GM12878 (cell line): Measurements from ENCODE around the gene FERMT3. TPM values are rescaled to one million over a fixed set of nuclear protein-coding genes. Genes with fewer than 3 reads are reported as not detected.

Source experiments
- ATAC-seq: fragments of 200-7000 bp; cut with Tn5 transposase; 3 replicates; pipeline ENCODE4 v1.9.1; 2020; ENCODE audit warnings: mild to moderate bottlenecking, moderate library complexity
- BruUV-seq: library from RNA; stranded (reverse); fragments of 400-500 nt; replicated peaks from 2 replicates; lab custom pipeline; 2021; lab: Mats Ljungman, UMichigan
- CTCF ChIA-PET: fragments of 300-600 bp; sonication (Branson Sonifier 250); formaldehyde crosslinking; extraction: SDS; loops from one replicate; lab custom pipeline; 2021; ENCODE audit warnings: inconsistent platforms; lab: Yijun Ruan, JAX
- POLR2A ChIA-PET: fragments of 350-600 bp; formaldehyde crosslinking; extraction: SDS; loops from one replicate; lab custom pipeline; 2021; ENCODE audit warnings: inconsistent platforms; lab: Charles Lee
- RAD21 ChIA-PET: fragments of 300-600 bp; sonication (Branson Sonifier 250); formaldehyde crosslinking; loops from one replicate; lab custom pipeline; 2023; ENCODE audit warnings: antibody characterized with exemption; ENCODE audit not compliant: unreplicated experiment; lab: Charles Lee
- SMC1A ChIA-PET: fragments of 300-600 bp; sonication (Branson Sonifier 250); formaldehyde crosslinking; loops from one replicate; lab custom pipeline; 2023; ENCODE audit not compliant: unreplicated experiment, uncharacterized antibody; lab: Charles Lee
- DNase-seq: peaks from one replicate; pipeline ENCODE4 v3.0.0-alpha.2; 2011; ENCODE audit warnings: low read depth, low spot score
- FAIRE-seq: peaks from 3 replicates; lab custom pipeline; 2011; peaks lifted over from hg19 to GRCh38; lab: Jason Lieb, UNC
- H2AFZ ChIP-seq: 2 replicates; pipeline ENCODE4 v1.6.0; 2011; ENCODE audit warnings: low read depth, low read length, control low read depth; ENCODE audit not compliant: control insufficient read depth
- H3K27ac ChIP-seq: 2 replicates; pipeline ENCODE4 v1.5.1; 2011; ENCODE audit warnings: control low read depth; ENCODE audit not compliant: control insufficient read depth, insufficient read depth
- H3K27me3 ChIP-seq, 2 experiments: replicated peaks in 1 of 2; 2 replicates each; pipeline versions ENCODE4 v1.6.0 to v1.6.1; 2011; ENCODE audit warnings: low read length in 1 of 2; ENCODE audit not compliant: control insufficient read depth in 2 of 2, insufficient read depth in 2 of 2
- H3K36me3 ChIP-seq, 2 experiments: 2 replicates each; pipeline ENCODE4 v1.5.1; 2011; ENCODE audit warnings: low read length in 1 of 2; ENCODE audit not compliant: control insufficient read depth in 2 of 2, insufficient read depth in 2 of 2
- H3K4me1 ChIP-seq: 2 replicates; pipeline ENCODE4 v1.6.1; 2011; ENCODE audit warnings: mild to moderate bottlenecking, low read length, moderate library complexity, mixed read lengths; ENCODE audit not compliant: control insufficient read depth, insufficient read depth
- H3K4me2 ChIP-seq: 2 replicates; pipeline ENCODE4 v1.6.0; 2011; ENCODE audit warnings: control low read depth; ENCODE audit not compliant: control insufficient read depth, insufficient read depth
- H3K4me3 ChIP-seq: fragments of 200-600 bp; sonication (generic); 2 replicates; pipeline ENCODE4 v1.5.1; 2016
- H3K79me2 ChIP-seq: 2 replicates; pipeline ENCODE4 v1.6.0; 2011; ENCODE audit warnings: low read length; ENCODE audit not compliant: control insufficient read depth, insufficient read depth
- H3K9ac ChIP-seq: 2 replicates; pipeline ENCODE4 v1.8.0; 2011; ENCODE audit warnings: low read length, control low read depth, mixed read lengths; ENCODE audit not compliant: control insufficient read depth, insufficient read depth
- H3K9me3 ChIP-seq: replicated peaks from 3 replicates; pipeline ENCODE4 v1.5.1; 2011; ENCODE audit warnings: mild to moderate bottlenecking, low read length; ENCODE audit not compliant: control insufficient read depth, insufficient read depth
- H4K20me1 ChIP-seq: 2 replicates; pipeline ENCODE4 v1.6.0; 2011; ENCODE audit not compliant: control insufficient read depth, insufficient read depth
- BHLHE40 ChIP-seq, 2 experiments: fragments of 450-650 bp in 1 of 2; IDR thresholded peaks; 2 replicates each; pipeline ENCODE4 v1.6.1; 2011 to 2017; ENCODE audit warnings: low read depth in 2 of 2, borderline replicate concordance in 1 of 2, improper control_type of control experiment in 1 of 2, low read length in 1 of 2, mild to moderate bottlenecking in 1 of 2
- CREM ChIP-seq: IDR thresholded peaks from 2 replicates; pipeline ENCODE4 v1.6.1; 2014; ENCODE audit warnings: antibody characterized with exemption, low read depth
- MEF2A ChIP-seq: IDR thresholded peaks from 2 replicates; pipeline ENCODE4 v1.6.1; 2011; ENCODE audit warnings: low read depth, mild to moderate bottlenecking, low read length, moderate library complexity; ENCODE audit not compliant: insufficient read depth
- PRDM15 ChIP-seq: fragments of 450-650 bp; formaldehyde crosslinking; IDR thresholded peaks from 2 replicates; pipeline ENCODE4 v1.4.0; 2020; ENCODE audit warnings: mild to moderate bottlenecking, moderate library complexity
- RAD51 ChIP-seq: fragments of 450-650 bp; IDR thresholded peaks from 2 replicates; pipeline ENCODE4 v1.6.1; 2016; ENCODE audit warnings: moderate library complexity, mild to moderate bottlenecking, inconsistent platforms
- RUNX3 ChIP-seq: IDR thresholded peaks from 2 replicates; pipeline ENCODE4 v1.6.1; 2012; ENCODE audit warnings: low read length, inconsistent platforms
- USF1 ChIP-seq: IDR thresholded peaks from 2 replicates; pipeline ENCODE4 v1.6.1; 2011; ENCODE audit warnings: borderline replicate concordance, low read depth, mild to moderate bottlenecking, moderate library complexity, mixed read lengths, low read length; ENCODE audit not compliant: insufficient read depth; ENCODE audit errors: extremely low read length
- USF2 ChIP-seq: IDR thresholded peaks from 2 replicates; pipeline ENCODE4 v1.6.1; 2011; ENCODE audit warnings: low read depth, low read length, improper control_type of control experiment, borderline replicate concordance
- ZBTB11 ChIP-seq: fragments of 450-650 bp; formaldehyde crosslinking; IDR thresholded peaks from 2 replicates; pipeline ENCODE4 v1.5.0; 2022; ENCODE audit warnings: mild to moderate bottlenecking, missing genetic modification characterization
- WGBS: methylation state at CpG from one replicate; pipeline ENCODE4 v1.1.6; 2016; ENCODE audit warnings: low lambda C conversion rate; ENCODE audit not compliant: insufficient replicate concordance, insufficient coverage; ENCODE audit errors: missing lambda C conversion rate; 5-methylcytosine and 5-hydroxymethylcytosine counted together
- in situ Hi-C: fragments of 300-500 bp; cut with MboI; formaldehyde crosslinking; loops from 9 replicates; pipeline ENCODE4 v1.14.3; 2018; ENCODE audit warnings: mixed read lengths
- intact Hi-C: fragments of 100-400 bp; cut with micrococcal nuclease; formaldehyde crosslinking; loops from one replicate; pipeline ENCODE4 v1.14.2; 2022; ENCODE audit not compliant: unreplicated experiment
- polyA plus RNA-seq, 11 experiments: library from polyadenylated mRNA; depleted of rRNA in 4 of 11; unstranded in 6 of 11; stranded (reverse) in 5 of 11; fragments of >200 nt; fragmentation: Nextera tagmentation in 4 of 11; fragmentation: Illumina TruSeq in 1 of 11; extraction: Ambion mirVana in 4 of 11; extraction: Trizol in 1 of 11; gene quantifications; 1 replicate in 1 of 11; 2 replicates in 10 of 11; pipeline versions ENCODE4 v1.2.1 to v1.2.3, GENCODE V29; 2011 to 2016; ENCODE audit warnings: inconsistent platforms in 2 of 11, missing spikeins in 2 of 11, low read depth in 1 of 11
- total RNA-seq, 4 experiments: library from RNA; depleted of rRNA in 3 of 4; stranded (reverse); fragments of >200 nt in 3 of 4; fragmentation: Illumina TruSeq in 1 of 4; extraction: Trizol in 1 of 4; gene quantifications; 2 replicates each; pipeline versions ENCODE4 v1.2.1 to v1.2.3, GENCODE V29; 2013 to 2021

The FERMT3 gene
- total and polyA plus RNA-seq, 10 of the 15 experiments (the other 5 are each of a cell fraction or from before 2014, with no cell fraction given): 2.0 to 211 (median 114) TPM

- peak overlapping the region; percentile 5; the same call in 1 of the 2 replicates for H3K4me3 ChIP-seq
- no peaks in the 10 kb centered on the region for H3K27me3 ChIP-seq
- H4K20me1 ChIP-seq: peaks cover 3% of the 10 kb centered on the region; the same call in 1 of the 2 replicates
- peak overlapping the region; percentile 85 for H3K4me2 ChIP-seq
- H3K9me3 ChIP-seq: no peaks in the 10 kb centered on the region
- ChIA-PET SMC1A (interaction anchor here (0.7 kb wide), 1 partner anchor 43 kb away, joined by 4 read pairs; no protein-coding TSS in a partner anchor), CTCF (interaction anchor here (0.6 to 1.7 kb wide), 8 partner anchors 12 to 507 kb away, joined by 3 to 5 read pairs (median 3); partner anchors contain the start of genes MACROD1 and PRDX5), RAD21 (interaction anchor here (0.8 to 1.6 kb wide), 2 partner anchors 17 to 23 kb away, joined by 3 to 8 read pairs; no protein-coding TSS in a partner anchor), POLR2A (interaction anchor here (0.6 to 1.3 kb wide), 5 partner anchors 9 to 1414 kb away, joined by 3 to 8 read pairs (median 3); partner anchors contain the start of genes FERMT3, NUDT22 and TRPT1)
- H3K27ac ChIP-seq: peak overlapping the region; percentile 42
- in situ Hi-C loops: no loop called here
- BruUV-seq: no TSS peak
- H3K9ac ChIP-seq: peak overlapping the region; percentile 18; the same call in 1 of the 2 replicates
- H2AFZ ChIP-seq: peak overlapping the region; percentile 82
- FAIRE-seq (no peak), ATAC-seq (peak; percentile 13), DNase-seq (no peak)
- intact Hi-C loops: no loop called here
- H3K79me2 ChIP-seq: peaks cover 22% of the 10 kb centered on the region
- 91% methylated on average over 17 of the region's 17 CpGs for WGBS
- peaks cover 28% of the 10 kb centered on the region for H3K4me1 ChIP-seq
- H3K36me3 ChIP-seq: no peaks in the 10 kb centered on the region
- TF ChIP-seq RAD51 (peak; percentile 97), MEF2A (peak; percentile 72; the same call in 1 of the 2 replicates), PRDM15 (CRISPR knock-in tag) (0 out of 2 replicates have a peak, but pooled peaks have one; percentile 46), BHLHE40 (IDR thresholded peaks at IDR 0.05; ENCODE audit: borderline replicate concordance in 1 of 2, low read depth in 2 of 2, low read length in 1 of 2) (peak; percentile 56 to 88; a peak in 3 of 4 replicates), ZBTB11 (no peak), USF2 (peak; percentile 70), USF1 (peak; percentile 96), RUNX3 (peak; percentile 33), CREM (no peak)
Measured at GRCh38 chr11:64181506-64182411, 24.8 kb upstream of the FERMT3 start.
